GM12878 (cell line): ENCODE measurements around the gene SPATA24. TPM values are rescaled to one million over a fixed set of nuclear protein-coding genes. Genes with fewer than 3 reads are reported as not detected.

Experiments
- ATF7 ChIP-seq: fragments of 450-650 bp; IDR thresholded peaks from 2 replicates; pipeline ENCODE4 v1.6.1; 2016; ENCODE audit warnings: low read depth, mild to moderate bottlenecking
- FOXK2 ChIP-seq: fragments of 450-650 bp; IDR thresholded peaks from 2 replicates; pipeline ENCODE4 v1.6.1; 2017; ENCODE audit warnings: mild to moderate bottlenecking, moderate library complexity
- GATAD2B ChIP-seq: fragments of 450-650 bp; conservative IDR thresholded peaks from 2 replicates; pipeline ENCODE4 v1.6.1; 2017; ENCODE audit warnings: low read depth, mild to moderate bottlenecking, moderate library complexity
- HDGF ChIP-seq: fragments of 450-650 bp; IDR thresholded peaks from 2 replicates; pipeline ENCODE4 v1.6.1; 2016; ENCODE audit warnings: antibody characterized with exemption
- JUNB ChIP-seq: IDR thresholded peaks from 2 replicates; pipeline ENCODE4 v1.6.1; 2016; ENCODE audit warnings: antibody characterized with exemption, mild to moderate bottlenecking
- MXI1 ChIP-seq: fragments of 150-350 bp; IDR thresholded peaks from 2 replicates; pipeline ENCODE4 v1.6.1; 2011; ENCODE audit warnings: low read depth, mild to moderate bottlenecking, inconsistent platforms, low read length, improper control_type of control experiment
- NRF1 ChIP-seq: conservative IDR thresholded peaks from 2 replicates; pipeline ENCODE4 v1.6.1; 2011; ENCODE audit warnings: mild to moderate bottlenecking, low read depth, low read length, improper control_type of control experiment
- PML ChIP-seq: IDR thresholded peaks from 2 replicates; pipeline ENCODE4 v1.6.1; 2012; ENCODE audit warnings: low read length, inconsistent platforms
- POLR2AphosphoS2 ChIP-seq: IDR thresholded peaks from 2 replicates; pipeline ENCODE4 v1.6.1; 2011; ENCODE audit warnings: low read depth, mild to moderate bottlenecking, low read length, improper control_type of control experiment, moderate library complexity
- SMARCA5 ChIP-seq: fragments of 450-650 bp; IDR thresholded peaks from 2 replicates; pipeline ENCODE4 v1.6.1; 2017; ENCODE audit warnings: mild to moderate bottlenecking
- SMC3 ChIP-seq: IDR thresholded peaks from 2 replicates; pipeline ENCODE4 v1.6.1; 2011; ENCODE audit warnings: low read length, improper control_type of control experiment, borderline replicate concordance
- TCF3 ChIP-seq: IDR thresholded peaks from 2 replicates; pipeline ENCODE4 v1.6.1; 2012; ENCODE audit warnings: low read depth, mild to moderate bottlenecking, low read length, borderline replicate concordance; ENCODE audit not compliant: insufficient read depth
- TCF7 ChIP-seq: IDR thresholded peaks from 2 replicates; pipeline ENCODE4 v1.6.1; 2014; ENCODE audit warnings: antibody characterized with exemption, borderline replicate concordance
- polyA plus RNA-seq, 11 experiments: library from polyadenylated mRNA; depleted of rRNA in 4 of 11; unstranded in 6 of 11; stranded (reverse) in 5 of 11; fragments of >200 nt; fragmentation: Nextera tagmentation in 4 of 11; fragmentation: Illumina TruSeq in 1 of 11; extraction: Ambion mirVana in 4 of 11; extraction: Trizol in 1 of 11; gene quantifications; 1 replicate in 1 of 11; 2 replicates in 10 of 11; pipeline versions ENCODE4 v1.2.1 to v1.2.3, GENCODE V29; 2011 to 2016; ENCODE audit warnings: inconsistent platforms in 2 of 11, missing spikeins in 2 of 11, low read depth in 1 of 11
- total RNA-seq, 4 experiments: library from RNA; depleted of rRNA in 3 of 4; stranded (reverse); fragments of >200 nt in 3 of 4; fragmentation: Illumina TruSeq in 1 of 4; extraction: Trizol in 1 of 4; gene quantifications; 2 replicates each; pipeline versions ENCODE4 v1.2.1 to v1.2.3, GENCODE V29; 2013 to 2021
- TF ChIP-seq, protein P1 (sequence below): IDR thresholded peaks from 2 replicates; pipeline ENCODE4 v1.6.1; 2011; ENCODE audit warnings: borderline replicate concordance, low read depth, mild to moderate bottlenecking, moderate library complexity, mixed read lengths, low read length; ENCODE audit not compliant: insufficient read depth; ENCODE audit errors: extremely low read length
- TF ChIP-seq, protein P2 (sequence below): fragments of 450-650 bp; IDR thresholded peaks from 2 replicates; pipeline ENCODE4 v1.6.1; 2016; ENCODE audit warnings: mild to moderate bottlenecking, moderate library complexity, borderline replicate concordance
- TF ChIP-seq, protein P3 (sequence below): fragments of 450-650 bp; formaldehyde crosslinking; IDR thresholded peaks from 2 replicates; pipeline ENCODE4 v1.5.0; 2022; ENCODE audit warnings: mild to moderate bottlenecking, missing genetic modification characterization
- TF ChIP-seq, protein P4 (sequence below): fragments of 450-650 bp; IDR thresholded peaks from 2 replicates; pipeline ENCODE4 v1.6.1; 2016; ENCODE audit warnings: mild to moderate bottlenecking
- TF ChIP-seq, protein P5 (sequence below): IDR thresholded peaks from 2 replicates; pipeline ENCODE4 v1.6.1; 2012; ENCODE audit warnings: low read depth, low read length, improper control_type of control experiment

SPATA24 gene
- total and polyA plus RNA-seq, 10 of the 15 experiments (the other 5 are each of a cell fraction or from before 2014, with no cell fraction given): 4.1 to 9.8 (median 7.3) TPM

DNA sequence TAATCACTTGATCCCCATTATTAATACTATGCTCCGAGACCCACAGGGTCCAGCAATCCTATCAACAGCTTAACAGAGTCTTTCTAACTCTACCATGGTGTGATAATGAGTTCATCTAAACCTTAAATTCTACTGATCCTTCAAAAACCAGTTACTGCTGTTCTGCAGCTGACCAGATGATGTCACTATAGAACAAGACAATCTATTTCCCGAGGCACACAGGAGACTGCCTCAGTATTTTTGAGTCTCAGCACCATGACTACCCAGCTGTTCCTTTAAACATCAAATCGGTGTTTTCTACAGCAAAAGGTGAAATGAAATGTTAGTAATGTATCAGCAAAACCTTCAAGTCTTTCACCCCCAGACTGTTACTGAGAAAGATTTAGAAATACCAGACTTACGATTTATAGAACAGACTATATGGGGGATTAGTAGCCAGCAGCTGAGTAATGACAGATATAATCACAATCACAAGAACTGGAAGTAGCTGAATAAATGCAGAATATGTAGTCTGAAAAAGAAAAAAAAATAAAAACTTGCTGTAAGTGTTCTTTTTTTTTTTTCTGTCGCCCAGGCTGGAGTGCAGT is 18.5 kb upstream of the SPATA24 start (continued):
- TF ChIP-seq, protein P1, sequence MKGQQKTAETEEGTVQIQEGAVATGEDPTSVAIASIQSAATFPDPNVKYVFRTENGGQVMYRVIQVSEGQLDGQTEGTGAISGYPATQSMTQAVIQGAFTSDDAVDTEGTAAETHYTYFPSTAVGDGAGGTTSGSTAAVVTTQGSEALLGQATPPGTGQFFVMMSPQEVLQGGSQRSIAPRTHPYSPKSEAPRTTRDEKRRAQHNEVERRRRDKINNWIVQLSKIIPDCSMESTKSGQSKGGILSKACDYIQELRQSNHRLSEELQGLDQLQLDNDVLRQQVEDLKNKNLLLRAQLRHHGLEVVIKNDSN: no peak
- TF ChIP-seq, protein P2, sequence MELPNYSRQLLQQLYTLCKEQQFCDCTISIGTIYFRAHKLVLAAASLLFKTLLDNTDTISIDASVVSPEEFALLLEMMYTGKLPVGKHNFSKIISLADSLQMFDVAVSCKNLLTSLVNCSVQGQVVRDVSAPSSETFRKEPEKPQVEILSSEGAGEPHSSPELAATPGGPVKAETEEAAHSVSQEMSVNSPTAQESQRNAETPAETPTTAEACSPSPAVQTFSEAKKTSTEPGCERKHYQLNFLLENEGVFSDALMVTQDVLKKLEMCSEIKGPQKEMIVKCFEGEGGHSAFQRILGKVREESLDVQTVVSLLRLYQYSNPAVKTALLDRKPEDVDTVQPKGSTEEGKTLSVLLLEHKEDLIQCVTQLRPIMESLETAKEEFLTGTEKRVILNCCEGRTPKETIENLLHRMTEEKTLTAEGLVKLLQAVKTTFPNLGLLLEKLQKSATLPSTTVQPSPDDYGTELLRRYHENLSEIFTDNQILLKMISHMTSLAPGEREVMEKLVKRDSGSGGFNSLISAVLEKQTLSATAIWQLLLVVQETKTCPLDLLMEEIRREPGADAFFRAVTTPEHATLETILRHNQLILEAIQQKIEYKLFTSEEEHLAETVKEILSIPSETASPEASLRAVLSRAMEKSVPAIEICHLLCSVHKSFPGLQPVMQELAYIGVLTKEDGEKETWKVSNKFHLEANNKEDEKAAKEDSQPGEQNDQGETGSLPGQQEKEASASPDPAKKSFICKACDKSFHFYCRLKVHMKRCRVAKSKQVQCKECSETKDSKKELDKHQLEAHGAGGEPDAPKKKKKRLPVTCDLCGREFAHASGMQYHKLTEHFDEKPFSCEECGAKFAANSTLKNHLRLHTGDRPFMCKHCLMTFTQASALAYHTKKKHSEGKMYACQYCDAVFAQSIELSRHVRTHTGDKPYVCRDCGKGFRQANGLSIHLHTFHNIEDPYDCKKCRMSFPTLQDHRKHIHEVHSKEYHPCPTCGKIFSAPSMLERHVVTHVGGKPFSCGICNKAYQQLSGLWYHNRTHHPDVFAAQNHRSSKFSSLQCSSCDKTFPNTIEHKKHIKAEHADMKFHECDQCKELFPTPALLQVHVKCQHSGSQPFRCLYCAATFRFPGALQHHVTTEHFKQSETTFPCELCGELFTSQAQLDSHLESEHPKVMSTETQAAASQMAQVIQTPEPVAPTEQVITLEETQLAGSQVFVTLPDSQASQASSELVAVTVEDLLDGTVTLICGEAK: no peak
- TF ChIP-seq PML (peak; percentile 27; the same call in 1 of the 2 replicates), SMC3 (peak; percentile 98), GATAD2B (no peak), NRF1 (no peak), HDGF (no peak), POLR2AphosphoS2 (no peak), JUNB (no peak), ATF7 (peak; percentile 90), TCF7 (no peak), SMARCA5 (0 out of 2 replicates have a peak, but pooled peaks have one; percentile 23), TCF3 (no peak), MXI1 (no peak), FOXK2 (no peak)
- TF ChIP-seq, protein P3, sequence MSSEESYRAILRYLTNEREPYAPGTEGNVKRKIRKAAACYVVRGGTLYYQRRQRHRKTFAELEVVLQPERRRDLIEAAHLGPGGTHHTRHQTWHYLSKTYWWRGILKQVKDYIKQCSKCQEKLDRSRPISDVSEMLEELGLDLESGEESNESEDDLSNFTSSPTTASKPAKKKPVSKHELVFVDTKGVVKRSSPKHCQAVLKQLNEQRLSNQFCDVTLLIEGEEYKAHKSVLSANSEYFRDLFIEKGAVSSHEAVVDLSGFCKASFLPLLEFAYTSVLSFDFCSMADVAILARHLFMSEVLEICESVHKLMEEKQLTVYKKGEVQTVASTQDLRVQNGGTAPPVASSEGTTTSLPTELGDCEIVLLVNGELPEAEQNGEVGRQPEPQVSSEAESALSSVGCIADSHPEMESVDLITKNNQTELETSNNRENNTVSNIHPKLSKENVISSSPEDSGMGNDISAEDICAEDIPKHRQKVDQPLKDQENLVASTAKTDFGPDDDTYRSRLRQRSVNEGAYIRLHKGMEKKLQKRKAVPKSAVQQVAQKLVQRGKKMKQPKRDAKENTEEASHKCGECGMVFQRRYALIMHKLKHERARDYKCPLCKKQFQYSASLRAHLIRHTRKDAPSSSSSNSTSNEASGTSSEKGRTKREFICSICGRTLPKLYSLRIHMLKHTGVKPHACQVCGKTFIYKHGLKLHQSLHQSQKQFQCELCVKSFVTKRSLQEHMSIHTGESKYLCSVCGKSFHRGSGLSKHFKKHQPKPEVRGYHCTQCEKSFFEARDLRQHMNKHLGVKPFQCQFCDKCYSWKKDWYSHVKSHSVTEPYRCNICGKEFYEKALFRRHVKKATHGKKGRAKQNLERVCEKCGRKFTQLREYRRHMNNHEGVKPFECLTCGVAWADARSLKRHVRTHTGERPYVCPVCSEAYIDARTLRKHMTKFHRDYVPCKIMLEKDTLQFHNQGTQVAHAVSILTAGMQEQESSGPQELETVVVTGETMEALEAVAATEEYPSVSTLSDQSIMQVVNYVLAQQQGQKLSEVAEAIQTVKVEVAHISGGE (CRISPR knock-in tag): no peak
- TF ChIP-seq, protein P4, sequence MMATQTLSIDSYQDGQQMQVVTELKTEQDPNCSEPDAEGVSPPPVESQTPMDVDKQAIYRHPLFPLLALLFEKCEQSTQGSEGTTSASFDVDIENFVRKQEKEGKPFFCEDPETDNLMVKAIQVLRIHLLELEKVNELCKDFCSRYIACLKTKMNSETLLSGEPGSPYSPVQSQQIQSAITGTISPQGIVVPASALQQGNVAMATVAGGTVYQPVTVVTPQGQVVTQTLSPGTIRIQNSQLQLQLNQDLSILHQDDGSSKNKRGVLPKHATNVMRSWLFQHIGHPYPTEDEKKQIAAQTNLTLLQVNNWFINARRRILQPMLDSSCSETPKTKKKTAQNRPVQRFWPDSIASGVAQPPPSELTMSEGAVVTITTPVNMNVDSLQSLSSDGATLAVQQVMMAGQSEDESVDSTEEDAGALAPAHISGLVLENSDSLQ: no peak
- TF ChIP-seq, protein P5, sequence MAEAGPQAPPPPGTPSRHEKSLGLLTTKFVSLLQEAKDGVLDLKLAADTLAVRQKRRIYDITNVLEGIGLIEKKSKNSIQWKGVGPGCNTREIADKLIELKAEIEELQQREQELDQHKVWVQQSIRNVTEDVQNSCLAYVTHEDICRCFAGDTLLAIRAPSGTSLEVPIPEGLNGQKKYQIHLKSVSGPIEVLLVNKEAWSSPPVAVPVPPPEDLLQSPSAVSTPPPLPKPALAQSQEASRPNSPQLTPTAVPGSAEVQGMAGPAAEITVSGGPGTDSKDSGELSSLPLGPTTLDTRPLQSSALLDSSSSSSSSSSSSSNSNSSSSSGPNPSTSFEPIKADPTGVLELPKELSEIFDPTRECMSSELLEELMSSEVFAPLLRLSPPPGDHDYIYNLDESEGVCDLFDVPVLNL: no peak
